Ectodermal cell (in vitro differentiated cells): ENCODE measurements around the gene NLGN3. TPM values are rescaled to one million over a fixed set of nuclear protein-coding genes. Genes with fewer than 3 reads are reported as not detected.

ENCODE experiments used
- H3K27ac ChIP-seq: 2 replicates; pipeline ENCODE4 v1.7.0; 2013; ENCODE audit warnings: mild to moderate bottlenecking, low read depth, low read length; ENCODE audit not compliant: insufficient read depth, poor library complexity, severe bottlenecking
- H3K27me3 ChIP-seq: 2 replicates; pipeline ENCODE4 v1.7.0; 2013; ENCODE audit warnings: mild to moderate bottlenecking, low read length; ENCODE audit not compliant: insufficient read depth, control insufficient read depth, poor library complexity, severe bottlenecking
- H3K36me3 ChIP-seq: one replicate; pipeline ENCODE4 v1.7.0; 2013; ENCODE audit warnings: low read length; ENCODE audit not compliant: control insufficient read depth, insufficient read depth
- H3K4me1 ChIP-seq: one replicate; pipeline ENCODE4 v1.7.0; 2013; ENCODE audit warnings: low read length; ENCODE audit not compliant: control insufficient read depth, insufficient read depth
- H3K4me3 ChIP-seq: 2 replicates; pipeline ENCODE4 v1.7.0; 2013; ENCODE audit warnings: low read depth, low read length, control low read depth; ENCODE audit not compliant: insufficient read depth
- H3K9me3 ChIP-seq: 2 replicates; pipeline ENCODE4 v1.7.0; 2013; ENCODE audit warnings: mild to moderate bottlenecking, low read length, moderate library complexity; ENCODE audit not compliant: control insufficient read depth
- WGBS, 2 experiments: methylation state at CpG; one replicate each; pipeline ENCODE4 v1.1.7; 2013; ENCODE audit warnings: missing lambda C conversion rate in 2 of 2; 5-methylcytosine and 5-hydroxymethylcytosine counted together
- polyA plus RNA-seq, 4 experiments: library from polyadenylated mRNA; stranded (reverse); fragments of 50-300 nt; gene quantifications; one replicate each; pipeline ENCODE4 v1.2.3, GENCODE V29; 2013

The NLGN3 gene
- polyA plus RNA-seq (2013, experiment 1 of 4), result 22.5 TPM
- 25.2 TPM for polyA plus RNA-seq (2013, experiment 2 of 4)
- polyA plus RNA-seq (2013, experiment 3 of 4), result 22.2 TPM
- 25.1 TPM for polyA plus RNA-seq (2013, experiment 4 of 4)

- H3K36me3 ChIP-seq, result no peaks in the 10 kb centered on the region
- 1 to 2% methylated on average over 28 of the region's 28 CpGs for WGBS, 2 experiments
- H3K4me3 ChIP-seq, result peak within 1 kb of the TSS; percentile 51
- no peaks in the 10 kb centered on the region for H3K27me3 ChIP-seq
- H3K9me3 ChIP-seq, result no peaks in the 10 kb centered on the region
- peaks cover 5% of the 10 kb centered on the region for H3K4me1 ChIP-seq
- no peak within 1 kb of the TSS for H3K27ac ChIP-seq
Measured at GRCh38 chrX:71144651-71145050, at the start of gene NLGN3. Gene NLGN3 (plus strand): TSS chrX:71144841. CDS start chrX:71147750, 2,909 bp downstream.

GRCh38 chrX:71095033-71095432, 49.6 kb upstream of the NLGN3 start:
- H3K27me3 ChIP-seq, result peaks cover 38% of the 10 kb centered on the region
- H3K36me3 ChIP-seq, result no peaks in the 10 kb centered on the region
- 46% methylated on average over 4 of the region's 6 CpGs for WGBS, 2 experiments
- no peak overlapping the region for H3K27ac ChIP-seq
- H3K4me1 ChIP-seq, result peaks cover 7% of the 10 kb centered on the region
- no peaks in the 10 kb centered on the region for H3K9me3 ChIP-seq
- H3K4me3 ChIP-seq, result peak overlapping the region; percentile 46

- Histone ChIP-seq H3K27ac (no peak within 1 kb of the TSS), H3K36me3 (no peaks in the 10 kb centered on the region), H3K9me3 (no peaks in the 10 kb centered on the region), H3K27me3 (peaks cover 43% of the 10 kb centered on the region), H3K4me3 (peak within 1 kb of the TSS; percentile 46), H3K4me1 (peaks cover 12% of the 10 kb centered on the region)
- 1% methylated on average over 28 to 29 of the region's 29 CpGs for WGBS, 2 experiments
Measured at GRCh38 chrX:71095555-71095980, 49.1 kb upstream of the NLGN3 start, which contains the start of gene FOXO4. Gene FOXO4 (plus strand): TSS chrX:71095851. CDS start chrX:71096529, 678 bp downstream.

GRCh38 chrX:71095981-71096759, 48.5 kb upstream of the NLGN3 start:
- Histone ChIP-seq H3K27me3 (peaks cover 48% of the 10 kb centered on the region), H3K4me1 (peaks cover 12% of the 10 kb centered on the region), H3K27ac (no peak overlapping the region), H3K4me3 (peak overlapping the region; percentile 46), H3K36me3 (no peaks in the 10 kb centered on the region), H3K9me3 (no peaks in the 10 kb centered on the region)
- 0 to 1% methylated on average over 46 of the region's 46 CpGs for WGBS, 2 experiments

- Histone ChIP-seq H3K27ac (no peak overlapping the region), H3K9me3 (no peaks in the 10 kb centered on the region), H3K4me3 (peak overlapping the region; percentile 46), H3K36me3 (no peaks in the 10 kb centered on the region), H3K27me3 (peaks cover 48% of the 10 kb centered on the region), H3K4me1 (peaks cover 12% of the 10 kb centered on the region)
- 1% methylated on average over 9 of the region's 9 CpGs for WGBS, 2 experiments
Measured at GRCh38 chrX:71096760-71097032, 47.9 kb upstream of the NLGN3 start.

DNA sequence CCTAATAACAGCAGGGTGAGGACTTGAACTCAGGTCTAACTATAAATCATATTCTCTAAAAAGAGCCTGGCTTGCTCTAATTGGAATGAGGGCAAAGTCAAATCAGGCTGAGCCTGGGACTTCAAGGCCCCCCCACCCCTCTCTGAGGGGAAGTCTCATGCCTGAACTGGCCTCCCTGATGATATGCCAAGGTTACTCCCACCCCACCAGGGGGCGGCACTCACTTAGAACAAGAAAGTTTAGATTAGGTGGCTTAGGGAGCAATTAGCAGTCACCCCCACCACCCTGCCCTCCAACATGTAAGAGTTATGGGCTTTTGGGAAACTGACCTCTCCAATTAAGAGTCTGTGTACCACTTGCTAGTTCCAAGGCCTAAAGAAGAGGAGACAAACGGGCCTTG, 46.3 kb upstream of the NLGN3 start:
- WGBS, 2 experiments, result 31 to 44% methylated on average over 1 of the region's 2 CpGs
- H3K27ac ChIP-seq, result no peak overlapping the region
- H3K4me1 ChIP-seq, result peaks cover 15% of the 10 kb centered on the region
- peaks cover 48% of the 10 kb centered on the region for H3K27me3 ChIP-seq
- no peak overlapping the region for H3K4me3 ChIP-seq
- H3K36me3 ChIP-seq, result no peaks in the 10 kb centered on the region
- H3K9me3 ChIP-seq, result no peaks in the 10 kb centered on the region

GRCh38 chrX:71098951-71099506, 45.6 kb upstream of the NLGN3 start:
- 7 to 11% methylated on average over 5 of the region's 5 CpGs for WGBS, 2 experiments
- Histone ChIP-seq H3K36me3 (no peaks in the 10 kb centered on the region), H3K27ac (no peak overlapping the region), H3K9me3 (no peaks in the 10 kb centered on the region), H3K4me1 (peaks cover 20% of the 10 kb centered on the region), H3K27me3 (peaks cover 48% of the 10 kb centered on the region), H3K4me3 (no peak overlapping the region)

- WGBS, 2 experiments, result 4% methylated on average over 4 of the region's 4 CpGs
- Histone ChIP-seq H3K4me1 (peaks cover 22% of the 10 kb centered on the region), H3K27ac (no peak overlapping the region), H3K36me3 (no peaks in the 10 kb centered on the region), H3K4me3 (no peak overlapping the region), H3K9me3 (no peaks in the 10 kb centered on the region), H3K27me3 (peaks cover 48% of the 10 kb centered on the region)
Measured at GRCh38 chrX:71099736-71100135, 44.9 kb upstream of the NLGN3 start.

GRCh38 chrX:71100581-71101505, 43.8 kb upstream of the NLGN3 start:
- no peak overlapping the region for H3K27ac ChIP-seq
- no peaks in the 10 kb centered on the region for H3K36me3 ChIP-seq
- peaks cover 22% of the 10 kb centered on the region for H3K4me1 ChIP-seq
- peaks cover 48% of the 10 kb centered on the region for H3K27me3 ChIP-seq
- 70% methylated on average over 31 of the region's 31 CpGs for WGBS, 2 experiments
- H3K9me3 ChIP-seq, result no peaks in the 10 kb centered on the region
- H3K4me3 ChIP-seq, result no peak overlapping the region

DNA sequence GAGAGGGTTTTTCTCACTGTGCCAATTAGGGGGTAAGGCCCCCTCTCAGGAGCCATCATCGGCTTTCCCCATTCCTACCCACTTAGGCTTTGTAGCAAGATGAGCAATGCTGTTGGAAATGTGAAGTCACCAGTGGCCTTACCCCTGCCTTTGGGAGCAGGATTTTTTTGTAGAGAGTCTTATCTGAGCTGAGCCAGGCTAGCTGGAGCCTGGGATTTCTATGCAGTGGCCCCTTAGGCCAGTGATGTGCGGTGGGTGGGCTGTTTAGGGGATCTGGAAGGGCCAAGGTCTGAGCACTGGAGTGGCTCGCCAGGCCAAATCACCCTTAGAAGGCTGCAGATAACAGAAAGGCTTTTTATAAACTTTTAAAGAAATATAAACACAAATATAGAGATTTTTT, 42.3 kb upstream of the NLGN3 start:
- Histone ChIP-seq H3K27me3 (peaks cover 37% of the 10 kb centered on the region), H3K4me1 (peaks cover 22% of the 10 kb centered on the region), H3K4me3 (no peak overlapping the region), H3K36me3 (no peaks in the 10 kb centered on the region), H3K9me3 (no peaks in the 10 kb centered on the region), H3K27ac (no peak overlapping the region)
- 50 to 66% methylated on average over 1 to 2 of the region's 3 CpGs for WGBS, 2 experiments
